Measurements from ENCODE around the gene CCDC68. TPM values are rescaled to one million over a fixed set of nuclear protein-coding genes. Genes with fewer than 3 reads are reported as not detected.

The CCDC68 gene
- total and polyA plus RNA-seq, 2 experiments from 2014 or later = 0.11 to 0.18 TPM

DNA sequence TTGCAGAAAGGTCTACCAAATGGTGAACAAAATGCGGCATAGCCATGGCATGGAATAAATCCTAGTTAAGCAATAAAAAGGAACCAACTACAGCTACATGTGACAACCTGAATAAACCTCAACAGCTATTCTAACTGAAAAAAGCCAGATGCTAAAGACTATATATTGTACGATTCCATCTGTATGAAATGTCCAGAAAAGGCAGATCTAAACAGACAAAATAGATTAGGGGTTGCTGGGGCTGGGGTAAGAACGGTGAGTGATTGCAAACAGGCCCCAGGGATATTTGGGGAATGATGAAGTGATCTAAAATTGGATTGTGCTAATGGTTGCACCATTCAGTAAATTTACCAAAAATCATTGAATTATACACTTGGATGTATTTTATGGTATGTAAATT lies 2.8 kb downstream of the CCDC68 start:
- H3K9me2 ChIP-seq (ENCODE audit: insufficient read depth) = no peaks in the 10 kb centered on the region
- H3K36me3 ChIP-seq (ENCODE audit: low read depth) = no peaks in the 10 kb centered on the region
- no peaks in the 10 kb centered on the region for H3K9me3 ChIP-seq (ENCODE audit: low read depth)
- H2AFZ ChIP-seq = no peak overlapping the region
- no peak for DNase-seq
- H3F3A ChIP-seq (ENCODE audit: insufficient read depth) = no peaks in the 10 kb centered on the region
- H3K4me1 ChIP-seq (ENCODE audit: insufficient read depth) = no peaks in the 10 kb centered on the region
- no peak overlapping the region for H3K9ac ChIP-seq
- no peak overlapping the region for H3K4me3 ChIP-seq
- no peaks in the 10 kb centered on the region; the same call in 1 of the 2 replicates for H3K27me3 ChIP-seq (replicated peaks; ENCODE audit: insufficient read depth)
- 55 to 66% methylated on average over 3 of the region's 3 CpGs for WGBS, 2 experiments (ENCODE audit: low coverage in 1 of 2, low lambda C conversion rate in 2 of 2, missing lambda C conversion rate in 2 of 2)
- in situ Hi-C loops (cut with MboI) = no loop called here
- H3K27ac ChIP-seq = no peak overlapping the region
- no peaks in the 10 kb centered on the region for H3K79me2 ChIP-seq (ENCODE audit: insufficient read depth)
- TF ChIP-seq EZH2 (IDR thresholded peaks at IDR 0.05; ENCODE audit: insufficient read depth, poor library complexity, severe bottlenecking) (no peak), EZH2phosphoT487 (IDR thresholded peaks at IDR 0.05; ENCODE audit: insufficient read depth, low read depth) (no peak)
- H4K20me1 ChIP-seq (ENCODE audit: insufficient read depth) = no peaks in the 10 kb centered on the region
- H3K4me2 ChIP-seq (ENCODE audit: unreplicated experiment) = no peak overlapping the region

DNA sequence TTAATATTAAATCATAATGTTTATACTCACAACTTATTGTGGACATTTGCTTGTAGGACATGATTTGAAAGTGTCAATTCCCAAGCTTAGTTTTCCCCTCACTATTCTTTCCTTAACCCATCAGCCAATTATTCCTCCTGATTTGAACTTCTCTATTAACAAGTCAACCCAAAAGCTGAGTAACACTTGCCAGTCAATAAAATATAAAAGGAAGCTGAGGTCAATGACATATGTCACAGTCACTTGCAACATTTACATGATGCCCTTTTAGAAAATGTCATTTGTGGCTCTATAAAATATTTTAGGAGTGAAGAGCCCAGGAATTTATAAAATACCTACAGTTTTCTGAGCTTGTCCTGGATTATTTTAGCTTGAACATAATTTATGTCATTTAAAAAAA lies 7.2 kb downstream of the CCDC68 start:
- Histone ChIP-seq H3K9me2 (ENCODE audit: insufficient read depth) (no peaks in the 10 kb centered on the region), H3K4me3 (no peak overlapping the region), H3K9ac (no peak overlapping the region), H4K20me1 (ENCODE audit: insufficient read depth) (no peaks in the 10 kb centered on the region), H3K27ac (no peak overlapping the region), H3F3A (ENCODE audit: insufficient read depth) (no peaks in the 10 kb centered on the region), H3K9me3 (ENCODE audit: low read depth) (no peaks in the 10 kb centered on the region), H3K36me3 (ENCODE audit: low read depth) (no peaks in the 10 kb centered on the region), H3K4me2 (ENCODE audit: unreplicated experiment) (no peak overlapping the region), H3K4me1 (ENCODE audit: insufficient read depth) (no peaks in the 10 kb centered on the region), H2AFZ (no peak overlapping the region), H3K79me2 (ENCODE audit: insufficient read depth) (no peaks in the 10 kb centered on the region), H3K27me3 (replicated peaks; ENCODE audit: insufficient read depth) (no peaks in the 10 kb centered on the region; the same call in 1 of the 2 replicates)
- DNase-seq = no peak
- no peak for TF ChIP-seq EZH2 (IDR thresholded peaks at IDR 0.05; ENCODE audit: insufficient read depth, poor library complexity, severe bottlenecking)
- in situ Hi-C loops (cut with MboI) = no loop called here

DNA sequence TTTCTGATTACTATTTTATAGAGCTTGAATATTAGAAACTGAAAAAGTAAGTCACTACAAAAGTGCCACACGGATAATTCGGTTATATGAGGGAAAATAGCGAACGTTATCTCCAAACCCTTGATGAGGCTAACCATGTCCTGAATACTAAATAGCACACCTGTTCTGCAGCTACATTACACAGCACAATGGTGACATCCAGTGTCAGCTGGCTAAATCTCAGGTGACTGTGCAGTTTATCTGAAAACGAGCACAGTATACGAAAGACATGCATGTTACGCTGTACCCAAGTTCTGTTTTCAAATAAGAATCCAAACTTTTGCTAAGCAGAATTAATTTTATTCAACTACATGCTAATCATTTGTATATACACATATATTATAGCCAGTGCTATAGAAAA lies 9.0 kb downstream of the CCDC68 start:
- in situ Hi-C loops (cut with MboI) = no loop called here
- no peaks in the 10 kb centered on the region for H3K9me3 ChIP-seq (ENCODE audit: low read depth)
- no peak for DNase-seq

DNA sequence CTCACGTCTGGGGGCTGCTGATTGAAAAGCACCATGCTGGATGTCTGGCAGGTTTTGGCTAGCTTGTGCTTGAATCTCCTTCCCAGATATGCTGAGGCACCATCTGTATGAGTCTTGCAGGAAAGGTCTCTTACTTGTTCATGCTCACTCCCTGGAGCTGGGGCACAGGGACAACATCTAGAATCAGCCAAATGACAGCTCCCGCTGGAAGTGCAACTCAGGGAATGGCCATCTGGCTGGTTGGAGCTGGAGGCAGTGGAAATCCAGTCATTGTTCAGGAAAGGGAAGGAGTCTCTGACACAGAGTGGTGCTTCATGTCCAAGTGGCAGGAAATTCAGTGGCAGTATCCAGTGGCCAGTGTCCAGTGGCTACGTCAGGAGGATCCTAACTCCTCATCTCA lies 9.7 kb downstream of the CCDC68 start:
- H3K79me2 ChIP-seq (ENCODE audit: insufficient read depth) = no peaks in the 10 kb centered on the region
- no peaks in the 10 kb centered on the region for H3K4me1 ChIP-seq (ENCODE audit: insufficient read depth)
- no peaks in the 10 kb centered on the region for H3K36me3 ChIP-seq (ENCODE audit: low read depth)
- H3K9me2 ChIP-seq (ENCODE audit: insufficient read depth) = no peaks in the 10 kb centered on the region
- 38 to 46% methylated on average over 3 of the region's 3 CpGs for WGBS, 2 experiments (ENCODE audit: low coverage in 1 of 2, low lambda C conversion rate in 2 of 2, missing lambda C conversion rate in 2 of 2)
- H4K20me1 ChIP-seq (ENCODE audit: insufficient read depth) = no peaks in the 10 kb centered on the region
- H3F3A ChIP-seq (ENCODE audit: insufficient read depth) = no peaks in the 10 kb centered on the region
- no peak overlapping the region for H2AFZ ChIP-seq
- H3K4me2 ChIP-seq (ENCODE audit: unreplicated experiment) = no peak overlapping the region
- no peak overlapping the region for H3K4me3 ChIP-seq
- no peak overlapping the region for H3K27ac ChIP-seq
- no peaks in the 10 kb centered on the region; the same call in 1 of the 2 replicates for H3K27me3 ChIP-seq (replicated peaks; ENCODE audit: insufficient read depth)
- no peak overlapping the region for H3K9ac ChIP-seq
- no peak for DNase-seq
- no peak for TF ChIP-seq EZH2 (IDR thresholded peaks at IDR 0.05; ENCODE audit: insufficient read depth, poor library complexity, severe bottlenecking)
- no peak for TF ChIP-seq EZH2phosphoT487 (IDR thresholded peaks at IDR 0.05; ENCODE audit: insufficient read depth, low read depth)
- in situ Hi-C loops (cut with MboI) = no loop called here
- no peaks in the 10 kb centered on the region for H3K9me3 ChIP-seq (ENCODE audit: low read depth)

More for the DNA sequence above, 9.0 kb downstream of the CCDC68 start:
- no peaks in the 10 kb centered on the region for H3K36me3 ChIP-seq (ENCODE audit: low read depth)
- H3K9me2 ChIP-seq (ENCODE audit: insufficient read depth) = no peaks in the 10 kb centered on the region
- no peak overlapping the region for H3K4me2 ChIP-seq (ENCODE audit: unreplicated experiment)
- no peaks in the 10 kb centered on the region for H3K79me2 ChIP-seq (ENCODE audit: insufficient read depth)
- no peak overlapping the region for H3K9ac ChIP-seq
- no peak overlapping the region for H2AFZ ChIP-seq
- WGBS, 2 experiments (ENCODE audit: low coverage in 1 of 2, low lambda C conversion rate in 2 of 2, missing lambda C conversion rate in 2 of 2) = 89 to 90% methylated on average over 7 of the region's 7 CpGs
- H3K27ac ChIP-seq = no peak overlapping the region
- no peaks in the 10 kb centered on the region; the same call in 1 of the 2 replicates for H3K27me3 ChIP-seq (replicated peaks; ENCODE audit: insufficient read depth)
- no peaks in the 10 kb centered on the region for H3K4me1 ChIP-seq (ENCODE audit: insufficient read depth)
- no peak overlapping the region for H3K4me3 ChIP-seq
- H3F3A ChIP-seq (ENCODE audit: insufficient read depth) = no peaks in the 10 kb centered on the region
- no peak for TF ChIP-seq EZH2phosphoT487 (IDR thresholded peaks at IDR 0.05; ENCODE audit: insufficient read depth, low read depth)
- no peak for TF ChIP-seq EZH2 (IDR thresholded peaks at IDR 0.05; ENCODE audit: insufficient read depth, poor library complexity, severe bottlenecking)
- no peaks in the 10 kb centered on the region for H4K20me1 ChIP-seq (ENCODE audit: insufficient read depth)

DNA sequence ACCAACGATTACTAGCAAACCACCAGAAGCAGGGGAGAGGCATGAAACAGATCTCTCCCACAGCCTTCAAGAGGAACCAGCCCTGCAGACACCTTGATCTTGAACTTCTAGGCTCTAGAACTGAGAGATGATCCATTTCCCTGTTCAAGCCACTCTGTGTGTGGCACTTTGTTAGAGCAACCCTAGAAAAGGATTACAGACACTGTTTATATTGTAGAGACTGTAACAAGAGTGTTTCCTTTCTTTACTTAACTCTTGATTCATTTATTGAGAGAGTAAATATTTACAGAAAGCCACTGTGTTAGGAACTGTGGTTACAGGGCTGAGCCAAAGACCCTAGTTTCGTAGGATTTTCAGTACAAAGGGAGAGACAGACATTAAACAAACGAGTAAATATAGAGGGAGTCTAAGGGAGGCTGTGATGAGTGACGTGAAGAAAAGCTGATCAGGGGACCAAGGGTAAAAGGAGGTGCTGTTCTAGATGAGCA lies 10.9 kb downstream of the CCDC68 start:
- in situ Hi-C loops (cut with MboI) = no loop called here
- Histone ChIP-seq H2AFZ (no peak overlapping the region), H4K20me1 (ENCODE audit: insufficient read depth) (no peaks in the 10 kb centered on the region), H3K36me3 (ENCODE audit: low read depth) (no peaks in the 10 kb centered on the region), H3K27ac (no peak overlapping the region), H3K4me3 (no peak overlapping the region), H3F3A (ENCODE audit: insufficient read depth) (no peaks in the 10 kb centered on the region), H3K9me2 (ENCODE audit: insufficient read depth) (no peaks in the 10 kb centered on the region), H3K79me2 (ENCODE audit: insufficient read depth) (no peaks in the 10 kb centered on the region), H3K4me1 (ENCODE audit: insufficient read depth) (no peaks in the 10 kb centered on the region), H3K9me3 (ENCODE audit: low read depth) (no peaks in the 10 kb centered on the region), H3K4me2 (ENCODE audit: unreplicated experiment) (no peak overlapping the region), H3K9ac (no peak overlapping the region), H3K27me3 (replicated peaks; ENCODE audit: insufficient read depth) (no peaks in the 10 kb centered on the region)
- DNase-seq = no peak
- no peak for TF ChIP-seq EZH2phosphoT487 (IDR thresholded peaks at IDR 0.05; ENCODE audit: insufficient read depth, low read depth)
- TF ChIP-seq EZH2 (IDR thresholded peaks at IDR 0.05; ENCODE audit: insufficient read depth, poor library complexity, severe bottlenecking) = no peak
- 48 to 56% methylated on average over 4 of the region's 4 CpGs for WGBS, 2 experiments (ENCODE audit: low coverage in 1 of 2, low lambda C conversion rate in 2 of 2, missing lambda C conversion rate in 2 of 2)

Data from GM23248 (cell line).